NCI-H774 (cell line): ENCODE results near the gene FANK1.
A peak's percentile ranks its signal among the peaks of the same experiment; 100 is the strongest.
"Not testable (repeated sequence)": the region's sequence is repeated elsewhere in the genome, so short reads cannot be mapped to it uniquely, and the experiment has no call there.

Source experiments
- DNase-seq: peaks from one replicate; lab custom pipeline; 2025; lab: John Stamatoyannopoulos, UW

The FANK1 gene

GRCh38 chr10:125889441-125889840 lies 6.9 kb upstream of the FANK1 start:
- DNase-seq = not testable (repeated sequence)

GRCh38 chr10:125892402-125892801 lies 4.0 kb upstream of the FANK1 start:
- not testable (repeated sequence) for DNase-seq

- DNase-seq = not testable (repeated sequence)
Measured at GRCh38 chr10:125894176-125894575, 2.2 kb upstream of the FANK1 start.

- DNase-seq = not testable (repeated sequence)
Measured at GRCh38 chr10:125895130-125896087, 955 bp upstream of the FANK1 start.

GRCh38 chr10:125897317-125897716 lies 953 bp downstream of the FANK1 start:
- not testable (repeated sequence) for DNase-seq

- DNase-seq = not testable (repeated sequence)
Measured at GRCh38 chr10:125900963-125901362, 4.6 kb downstream of the FANK1 start.

- not testable (repeated sequence) for DNase-seq
Measured at GRCh38 chr10:125903135-125903640, 6.8 kb downstream of the FANK1 start.

GRCh38 chr10:125905069-125905994 lies 9.0 kb downstream of the FANK1 start:
- not testable (repeated sequence) for DNase-seq

- not testable (repeated sequence) for DNase-seq
Measured at GRCh38 chr10:125907598-125907997, 11.2 kb downstream of the FANK1 start.

GRCh38 chr10:125908813-125909212 lies 12.4 kb downstream of the FANK1 start:
- not testable (repeated sequence) for DNase-seq

- not testable (repeated sequence) for DNase-seq
Measured at GRCh38 chr10:125909491-125909890, 13.1 kb downstream of the FANK1 start.

- DNase-seq = no peak
Measured at GRCh38 chr10:125911145-125911544, 14.8 kb downstream of the FANK1 start.

GRCh38 chr10:125911990-125912389 lies 15.6 kb downstream of the FANK1 start:
- peak; percentile 31 for DNase-seq

- not testable (repeated sequence) for DNase-seq
Measured at GRCh38 chr10:125913277-125913676, 16.9 kb downstream of the FANK1 start.

GRCh38 chr10:125916977-125917376 lies 20.6 kb downstream of the FANK1 start:
- DNase-seq = no peak

GRCh38 chr10:125917704-125918361 lies 21.5 kb downstream of the FANK1 start:
- DNase-seq = not testable (repeated sequence)

GRCh38 chr10:125921643-125922306 lies 25.4 kb downstream of the FANK1 start:
- DNase-seq = not testable (repeated sequence)

GRCh38 chr10:125925262-125925834 lies 29.0 kb downstream of the FANK1 start:
- no peak for DNase-seq

GRCh38 chr10:125926247-125926646 lies 29.9 kb downstream of the FANK1 start:
- DNase-seq = no peak

GRCh38 chr10:125927265-125927664 lies 30.9 kb downstream of the FANK1 start:
- not testable (repeated sequence) for DNase-seq
